CD14-positive monocyte (primary cell): ENCODE measurements around the gene VDAC1. TPM values are rescaled to one million over a fixed set of nuclear protein-coding genes. Genes with fewer than 3 reads are reported as not detected.
A peak's percentile ranks its signal among the peaks of the same experiment; 100 is the strongest.

Experiments used
- DNase-seq, 3 donors: peaks; one replicate each; pipeline ENCODE4 v3.0.0-alpha.2; 2011 to 2022
- H2AFZ ChIP-seq: 2 replicates; pipeline ENCODE4 v1.6.0; 2012; ENCODE audit warnings: mild to moderate bottlenecking, low read depth, low read length, inconsistent platforms; ENCODE audit not compliant: insufficient read depth, poor library complexity, severe bottlenecking
- H3K27ac ChIP-seq, 2 donors: 1 replicate in 1 of 2; 2 replicates in 1 of 2; pipeline ENCODE4 v1.5.1; 2012 to 2013; ENCODE audit warnings: low read length in 2 of 2, control low read depth in 1 of 2, inconsistent platforms in 1 of 2, low read depth in 1 of 2, mild to moderate bottlenecking in 1 of 2
- H3K27me3 ChIP-seq, 2 donors: one replicate each; pipeline versions ENCODE4 v1.6.0 to v1.6.1; 2011 to 2013; ENCODE audit warnings: low read length in 2 of 2; ENCODE audit not compliant: control insufficient read depth in 2 of 2, insufficient read depth in 2 of 2
- H3K36me3 ChIP-seq, 2 donors: replicated peaks in 1 of 2; 1 replicate in 1 of 2; 2 replicates in 1 of 2; pipeline versions ENCODE4 v1.5.1 to v1.6.1; 2012 to 2013; ENCODE audit warnings: low read length in 2 of 2, control low read depth in 1 of 2, inconsistent platforms in 1 of 2, mild to moderate bottlenecking in 1 of 2; ENCODE audit not compliant: insufficient read depth in 2 of 2, control insufficient read depth in 1 of 2
- H3K4me1 ChIP-seq, 2 donors: 1 replicate in 1 of 2; 2 replicates in 1 of 2; pipeline versions ENCODE4 v1.5.1 to v1.6.1; 2012 to 2013; ENCODE audit warnings: low read length in 2 of 2, control low read depth in 1 of 2, inconsistent platforms in 1 of 2, mild to moderate bottlenecking in 1 of 2, moderate library complexity in 1 of 2; ENCODE audit not compliant: insufficient read depth in 2 of 2, control insufficient read depth in 1 of 2
- H3K4me2 ChIP-seq: replicated peaks from 2 replicates; pipeline ENCODE3; 2012; ENCODE audit warnings: low read length, moderate library complexity, mild to moderate bottlenecking; ENCODE audit not compliant: poor library complexity, severe bottlenecking; ENCODE audit errors: extremely low read depth
- H3K4me3 ChIP-seq, 3 experiments: fragments of 200-600 bp in 1 of 3; sonication (generic) in 1 of 3; replicated peaks in 1 of 3; 1 replicate in 2 of 3; 2 replicates in 1 of 3; pipeline ENCODE4 v1.5.1; 2011 to 2013; ENCODE audit warnings: low read length in 3 of 3, mild to moderate bottlenecking in 3 of 3, control low read depth in 2 of 3, low read depth in 2 of 3, inconsistent platforms in 1 of 3, moderate library complexity in 1 of 3
- H3K79me2 ChIP-seq: 2 replicates; pipeline ENCODE4 v1.6.0; 2012; ENCODE audit warnings: mild to moderate bottlenecking, control low read depth, inconsistent platforms, low read length, moderate library complexity; ENCODE audit not compliant: insufficient read depth
- H3K9ac ChIP-seq: 2 replicates; pipeline ENCODE4 v1.6.0; 2017; ENCODE audit warnings: low read length, mild to moderate bottlenecking; ENCODE audit not compliant: insufficient read depth, poor library complexity, severe bottlenecking
- H3K9me3 ChIP-seq, 2 donors: replicated peaks in 1 of 2; 1 replicate in 1 of 2; 2 replicates in 1 of 2; pipeline versions ENCODE4 v1.5.1 to v1.6.1; 2012 to 2013; ENCODE audit warnings: low read length in 2 of 2, control low read depth in 1 of 2; ENCODE audit not compliant: control insufficient read depth in 1 of 2, insufficient read depth in 1 of 2
- H4K20me1 ChIP-seq: 2 replicates; pipeline ENCODE4 v1.6.0; 2012; ENCODE audit warnings: mild to moderate bottlenecking, low read length, control low read depth, moderate library complexity; ENCODE audit not compliant: insufficient read depth
- H3K27ac Mint-ChIP-seq, 7 donors: one replicate each; pipeline ENCODE4 v1.8.0; 2020; ENCODE audit warnings: mild to moderate bottlenecking in 7 of 7, mixed read lengths in 7 of 7, moderate library complexity in 6 of 7, inconsistent platforms in 2 of 7
- H3K27me3 Mint-ChIP-seq, 3 donors: one replicate each; pipeline ENCODE4 v1.8.0; 2021 to 2022; ENCODE audit warnings: low read depth in 3 of 3, mild to moderate bottlenecking in 3 of 3, mixed read lengths in 3 of 3, moderate library complexity in 3 of 3, inconsistent platforms in 1 of 3
- H3K36me3 Mint-ChIP-seq, 2 donors: one replicate each; pipeline ENCODE4 v1.8.0; 2020; ENCODE audit warnings: mixed read lengths in 2 of 2, inconsistent platforms in 1 of 2, mild to moderate bottlenecking in 1 of 2
- H3K4me1 Mint-ChIP-seq: one replicate; pipeline ENCODE4 v1.8.0; 2020; ENCODE audit warnings: mild to moderate bottlenecking, mixed read lengths
- H3K4me3 Mint-ChIP-seq, 2 donors: one replicate each; pipeline ENCODE4 v1.8.0; 2020; ENCODE audit warnings: mild to moderate bottlenecking in 2 of 2, mixed read lengths in 2 of 2, moderate library complexity in 1 of 2
- H3K9me3 Mint-ChIP-seq, 7 donors: one replicate each; pipeline ENCODE4 v1.8.0; 2020 to 2022; ENCODE audit warnings: mixed read lengths in 7 of 7, mild to moderate bottlenecking in 6 of 7, moderate library complexity in 6 of 7, inconsistent platforms in 2 of 7
- CTCF ChIP-seq: fragments of 200-600 bp; IDR thresholded peaks from one replicate; pipeline ENCODE4 v1.8.0; 2022; ENCODE audit warnings: antibody characterized with exemption, mild to moderate bottlenecking
- WGBS: methylation state at CpG from one replicate; pipeline ENCODE4 v1.1.5; 2013; ENCODE audit warnings: missing lambda C conversion rate; ENCODE audit not compliant: insufficient coverage; 5-methylcytosine and 5-hydroxymethylcytosine counted together
- intact Hi-C, 2 donors: fragments of 100-400 bp; cut with micrococcal nuclease; formaldehyde crosslinking; loops; one replicate each; pipeline versions ENCODE4 v1.15.0 to v1.15.1; 2023
- polyA plus RNA-seq, 3 donors: library from polyadenylated mRNA; depleted of rRNA in 1 of 3; unstranded in 2 of 3; stranded (reverse) in 1 of 3; fragments of 300-500 nt in 2 of 3; fragments of >200 nt in 1 of 3; fragmentation: Illumina TruSeq in 2 of 3; gene quantifications; 1 replicate in 2 of 3; 2 replicates in 1 of 3; pipeline ENCODE4 v1.2.3, GENCODE V29; 2012 to 2021

Gene VDAC1
- polyA plus RNA-seq, 3 donors: 59.9 to 107 (median 84.4) TPM

DNA sequence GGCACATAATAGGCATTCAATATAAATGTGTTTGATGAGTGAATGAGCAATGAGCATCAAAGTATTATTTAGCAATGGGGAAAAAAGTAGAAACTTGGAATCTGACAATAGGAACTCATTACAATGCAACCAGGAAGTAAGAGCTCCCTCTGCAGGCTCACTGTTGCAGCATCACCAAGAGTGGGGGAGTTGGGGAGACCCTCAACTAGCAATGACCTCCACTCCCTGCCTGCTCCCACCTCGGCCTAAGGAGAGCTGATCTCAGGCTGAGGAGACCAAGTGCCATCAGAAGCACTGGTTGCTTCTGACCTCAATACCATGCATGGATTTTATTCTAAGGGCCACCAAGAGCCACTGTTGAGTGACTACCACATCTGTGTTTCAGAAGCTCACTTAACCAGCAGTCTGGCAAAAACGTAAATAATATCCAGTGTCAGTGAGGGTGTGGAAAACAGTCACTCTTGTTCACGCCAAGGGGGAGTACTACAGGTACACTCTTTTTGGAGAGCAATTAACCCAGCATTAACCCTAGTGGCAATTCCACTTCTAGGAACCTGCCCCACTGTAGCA, 8.0 kb downstream of the VDAC1 start:
- Histone ChIP-seq H3K27ac (no peak overlapping the region), H3K4me2 (no peak overlapping the region)

GRCh38 chr5:133995883-133996563, 8.8 kb downstream of the VDAC1 start:
- Histone ChIP-seq H3K9ac (no peak overlapping the region), H3K4me3 (no peak overlapping the region), H2AFZ (no peak overlapping the region), H4K20me1 (peaks cover 96% of the 10 kb centered on the region), H3K9me3 (no peaks in the 10 kb centered on the region), H3K4me1 (no peaks in the 10 kb centered on the region), H3K79me2 (peaks cover 91% of the 10 kb centered on the region), H3K27me3 (no peaks in the 10 kb centered on the region), H3K4me2 (no peak overlapping the region), H3K36me3 (peaks cover 6 to 17% of the 10 kb centered on the region in 2 donors), H3K27ac (no peak overlapping the region)
- no peak overlapping the region for H3K4me3 Mint-ChIP-seq
- WGBS: 86% methylated on average over 5 of the region's 7 CpGs
- H3K9me3 Mint-ChIP-seq: no peaks in the 10 kb centered on the region
- no peaks in the 10 kb centered on the region for H3K27me3 Mint-ChIP-seq
- intact Hi-C loops: no loop called here
- no peak for TF ChIP-seq CTCF
- peaks cover 7 to 27% of the 10 kb centered on the region in 2 donors for H3K36me3 Mint-ChIP-seq
- no peak for DNase-seq
- peaks cover 16% of the 10 kb centered on the region for H3K4me1 Mint-ChIP-seq
- peak overlapping the region in 2 of 7 donors; percentile 32 to 40 for H3K27ac Mint-ChIP-seq

More for the DNA sequence above, 8.0 kb downstream of the VDAC1 start:
- intact Hi-C loops: no loop called here
- no peaks in the 10 kb centered on the region for H3K27me3 ChIP-seq
- H4K20me1 ChIP-seq: peaks cover 96% of the 10 kb centered on the region
- H3K9ac ChIP-seq: no peak overlapping the region
- peak; percentile 63 for TF ChIP-seq CTCF
- no peak overlapping the region for H3K4me3 Mint-ChIP-seq
- peaks cover 95% of the 10 kb centered on the region for H3K79me2 ChIP-seq
- WGBS: no CpG with 5 or more reads among the region's 3 CpGs
- H3K36me3 Mint-ChIP-seq: peaks cover 9 to 25% of the 10 kb centered on the region in 2 donors
- no peaks in the 10 kb centered on the region for H3K27me3 Mint-ChIP-seq
- H2AFZ ChIP-seq: no peak overlapping the region
- H3K36me3 ChIP-seq: peaks cover 5 to 14% of the 10 kb centered on the region in 2 donors
- H3K27ac Mint-ChIP-seq: no peak overlapping the region
- H3K4me3 ChIP-seq: no peak overlapping the region
- peaks cover 16% of the 10 kb centered on the region for H3K4me1 Mint-ChIP-seq
- no peaks in the 10 kb centered on the region for H3K9me3 Mint-ChIP-seq
- H3K9me3 ChIP-seq: no peaks in the 10 kb centered on the region
- no peaks in the 10 kb centered on the region for H3K4me1 ChIP-seq
- DNase-seq: peak in 2 of 3 donors; percentile 22 to 32
